Liver (tissue), 9 donors: Measurements from ENCODE around the gene MAIP1. TPM values are rescaled to one million over a fixed set of nuclear protein-coding genes. Genes with fewer than 3 reads are reported as not detected.

ENCODE experiments used
- DNase-seq: peaks from one replicate; pipeline ENCODE4 v3.0.0-alpha.2; 2017; ENCODE audit warnings: low spot score
- H3K27ac ChIP-seq, 2 donors: one replicate each; pipeline ENCODE4 v1.7.0; 2013; ENCODE audit warnings: inconsistent platforms in 2 of 2, low read length in 2 of 2, control low read depth in 1 of 2, low read depth in 1 of 2, mild to moderate bottlenecking in 1 of 2
- H3K27me3 ChIP-seq, 4 donors: one replicate each; pipeline versions ENCODE4 v1.6.1 to v1.7.0; 2013; ENCODE audit warnings: low read length in 3 of 4, inconsistent platforms in 1 of 4, mild to moderate bottlenecking in 1 of 4, moderate library complexity in 1 of 4; ENCODE audit not compliant: control insufficient read depth in 4 of 4, insufficient read depth in 4 of 4
- H3K36me3 ChIP-seq, 4 donors: one replicate each; pipeline versions ENCODE4 v1.6.1 to v1.7.0; 2013; ENCODE audit warnings: low read length in 3 of 4, mild to moderate bottlenecking in 3 of 4, low read depth in 1 of 4, moderate library complexity in 1 of 4; ENCODE audit not compliant: control insufficient read depth in 4 of 4, insufficient read depth in 3 of 4
- H3K4me1 ChIP-seq, 4 donors: one replicate each; pipeline versions ENCODE4 v1.6.1 to v1.7.0; 2013; ENCODE audit warnings: low read length in 3 of 4, mild to moderate bottlenecking in 3 of 4, moderate library complexity in 1 of 4; ENCODE audit not compliant: control insufficient read depth in 4 of 4, insufficient read depth in 4 of 4
- H3K4me3 ChIP-seq, 3 donors: one replicate each; pipeline versions ENCODE4 v1.6.1 to v1.7.0; 2013; ENCODE audit warnings: low read length in 3 of 3, control low read depth in 1 of 3, low read depth in 1 of 3, mild to moderate bottlenecking in 1 of 3
- H3K9ac ChIP-seq, 2 donors: one replicate each; pipeline ENCODE4 v1.7.0; 2013; ENCODE audit warnings: low read length in 2 of 2, mild to moderate bottlenecking in 2 of 2, moderate library complexity in 2 of 2, control low read depth in 1 of 2, low read depth in 1 of 2
- H3K9me3 ChIP-seq, 4 donors: one replicate each; pipeline versions ENCODE4 v1.6.1 to v1.7.0; 2013; ENCODE audit warnings: low read length in 3 of 4; ENCODE audit not compliant: control insufficient read depth in 4 of 4
- EGR1 ChIP-seq, 2 donors: IDR thresholded peaks; 2 replicates each; pipeline ENCODE4 v1.6.1; 2016 to 2018; ENCODE audit warnings: antibody characterized with exemption in 2 of 2, low read depth in 2 of 2
- FOXA1 ChIP-seq: IDR thresholded peaks from 2 replicates; pipeline ENCODE4 v1.6.1; 2016; ENCODE audit warnings: antibody characterized with exemption
- FOXA2 ChIP-seq: IDR thresholded peaks from 2 replicates; pipeline ENCODE4 v1.6.1; 2016; ENCODE audit warnings: antibody characterized with exemption
- GABPA ChIP-seq, 2 donors: IDR thresholded peaks in 1 of 2; conservative IDR thresholded peaks in 1 of 2; 2 replicates each; pipeline ENCODE4 v1.6.1; 2016; ENCODE audit warnings: antibody characterized with exemption in 2 of 2, mild to moderate bottlenecking in 1 of 2, moderate library complexity in 1 of 2
- HNF4A ChIP-seq, 2 donors: conservative IDR thresholded peaks; 2 replicates each; pipeline ENCODE4 v1.6.1; 2016; ENCODE audit warnings: antibody characterized with exemption in 2 of 2, mild to moderate bottlenecking in 2 of 2
- HNF4G ChIP-seq: IDR thresholded peaks from 2 replicates; pipeline ENCODE4 v1.6.1; 2016; ENCODE audit warnings: antibody characterized with exemption
- JUND ChIP-seq, 2 donors: IDR thresholded peaks; 2 replicates each; pipeline ENCODE4 v1.6.1; 2016; ENCODE audit warnings: antibody characterized with exemption in 2 of 2
- NR2F2 ChIP-seq: IDR thresholded peaks from 2 replicates; pipeline ENCODE4 v1.6.1; 2016; ENCODE audit warnings: antibody characterized with exemption
- RAD21 ChIP-seq, 2 donors: IDR thresholded peaks; 2 replicates each; pipeline ENCODE4 v1.6.1; 2016; ENCODE audit warnings: antibody characterized with exemption in 2 of 2, mild to moderate bottlenecking in 2 of 2
- RXRA ChIP-seq, 2 donors: IDR thresholded peaks; 2 replicates each; pipeline ENCODE4 v1.6.1; 2017 to 2018; ENCODE audit warnings: antibody characterized with exemption in 2 of 2, mild to moderate bottlenecking in 1 of 2
- SP1 ChIP-seq: IDR thresholded peaks from 2 replicates; pipeline ENCODE4 v1.6.1; 2018; ENCODE audit warnings: antibody characterized with exemption, mild to moderate bottlenecking
- TAF1 ChIP-seq: conservative IDR thresholded peaks from 2 replicates; pipeline ENCODE4 v1.6.1; 2016; ENCODE audit warnings: antibody characterized with exemption, mild to moderate bottlenecking
- YY1 ChIP-seq: IDR thresholded peaks from 2 replicates; pipeline ENCODE4 v1.6.1; 2016; ENCODE audit warnings: antibody characterized with exemption, mild to moderate bottlenecking
- WGBS: extraction: QIAGEN DNeasy Blood & Tissue Kit; methylation state at CpG from one replicate; pipeline ENCODE4 v1.1.7; 2013; 5-methylcytosine and 5-hydroxymethylcytosine counted together
- polyA plus RNA-seq, 2 donors: library from polyadenylated mRNA; stranded (reverse) in 1 of 2; unstranded in 1 of 2; fragments of 200-250 nt in 1 of 2; fragments of >200 nt in 1 of 2; fragmentation: Nextera tagmentation in 1 of 2; extraction: Ambion mirVana in 1 of 2; gene quantifications; one replicate each; pipeline versions ENCODE4 v1.2.1 to v1.2.3, GENCODE V29; 2013 to 2015
- total RNA-seq, 2 donors: library from RNA; depleted of rRNA; stranded (reverse); fragments of >200 nt; gene quantifications; one replicate each; pipeline ENCODE4 v1.2.3, GENCODE V29; 2014
- TF ChIP-seq, protein P1 (sequence below): IDR thresholded peaks from 2 replicates; pipeline ENCODE4 v1.6.1; 2016; ENCODE audit warnings: antibody characterized with exemption
- TF ChIP-seq, protein P2 (sequence below): fragments of 150-350 bp; IDR thresholded peaks from 2 replicates; pipeline ENCODE4 v1.5.1; 2017; ENCODE audit warnings: improper control_type of control experiment, low read depth, low read length; ENCODE audit not compliant: missing input control
- TF ChIP-seq, protein P3 (sequence below): IDR thresholded peaks from 2 replicates; pipeline ENCODE4 v1.6.1; 2016; ENCODE audit warnings: antibody characterized with exemption
- TF ChIP-seq, protein P4 (sequence below): IDR thresholded peaks from 2 replicates; pipeline ENCODE4 v1.6.1; 2016; ENCODE audit warnings: antibody characterized with exemption, mild to moderate bottlenecking
- TF ChIP-seq, protein P5 (sequence below): IDR thresholded peaks from 2 replicates; pipeline ENCODE4 v1.6.1; 2016; ENCODE audit warnings: antibody characterized with exemption
- donor health status: healthy.
- donor health status: healthy.
- donor health status: healthy.
- donor health status: healthy.
- donor health status: healthy.

The MAIP1 gene
- total and polyA plus RNA-seq, 4 donors = 23.0 to 40.2 (median 28.6) TPM

DNA sequence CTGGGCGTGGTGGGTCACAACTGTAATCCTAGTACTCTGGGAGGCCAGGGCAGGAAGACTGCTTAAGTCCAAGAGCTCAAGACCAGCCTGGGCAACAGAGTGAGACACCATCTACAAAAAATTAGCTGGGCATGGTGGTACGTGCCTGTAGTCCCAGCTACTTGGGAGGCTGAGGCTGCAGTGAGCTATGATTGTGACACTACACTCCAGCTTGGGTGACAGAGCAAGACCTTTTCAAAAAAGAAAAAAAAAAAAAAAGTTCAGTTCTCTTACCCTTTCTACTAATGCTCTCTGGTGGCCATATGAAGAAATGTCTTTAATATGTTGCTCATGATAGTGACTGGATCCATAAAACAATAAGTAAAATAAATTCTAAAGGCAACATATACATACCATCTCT is 15.0 kb upstream of the MAIP1 start:
- H3K9me3 ChIP-seq = no peaks in the 10 kb centered on the region
- DNase-seq = no peak
- H3K4me1 ChIP-seq = no peaks in the 10 kb centered on the region
- TF ChIP-seq, protein P1, sequence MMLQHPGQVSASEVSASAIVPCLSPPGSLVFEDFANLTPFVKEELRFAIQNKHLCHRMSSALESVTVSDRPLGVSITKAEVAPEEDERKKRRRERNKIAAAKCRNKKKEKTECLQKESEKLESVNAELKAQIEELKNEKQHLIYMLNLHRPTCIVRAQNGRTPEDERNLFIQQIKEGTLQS = no peak
- TF ChIP-seq, protein P2, sequence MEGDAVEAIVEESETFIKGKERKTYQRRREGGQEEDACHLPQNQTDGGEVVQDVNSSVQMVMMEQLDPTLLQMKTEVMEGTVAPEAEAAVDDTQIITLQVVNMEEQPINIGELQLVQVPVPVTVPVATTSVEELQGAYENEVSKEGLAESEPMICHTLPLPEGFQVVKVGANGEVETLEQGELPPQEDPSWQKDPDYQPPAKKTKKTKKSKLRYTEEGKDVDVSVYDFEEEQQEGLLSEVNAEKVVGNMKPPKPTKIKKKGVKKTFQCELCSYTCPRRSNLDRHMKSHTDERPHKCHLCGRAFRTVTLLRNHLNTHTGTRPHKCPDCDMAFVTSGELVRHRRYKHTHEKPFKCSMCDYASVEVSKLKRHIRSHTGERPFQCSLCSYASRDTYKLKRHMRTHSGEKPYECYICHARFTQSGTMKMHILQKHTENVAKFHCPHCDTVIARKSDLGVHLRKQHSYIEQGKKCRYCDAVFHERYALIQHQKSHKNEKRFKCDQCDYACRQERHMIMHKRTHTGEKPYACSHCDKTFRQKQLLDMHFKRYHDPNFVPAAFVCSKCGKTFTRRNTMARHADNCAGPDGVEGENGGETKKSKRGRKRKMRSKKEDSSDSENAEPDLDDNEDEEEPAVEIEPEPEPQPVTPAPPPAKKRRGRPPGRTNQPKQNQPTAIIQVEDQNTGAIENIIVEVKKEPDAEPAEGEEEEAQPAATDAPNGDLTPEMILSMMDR = peak; percentile 8
- peak; percentile 58 to 73 for TF ChIP-seq RAD21 (IDR thresholded peaks at IDR 0.05)
- no peak overlapping the region for H3K27ac ChIP-seq
- no peak overlapping the region for H3K9ac ChIP-seq
- H3K4me3 ChIP-seq = no peak overlapping the region
- 89% methylated on average over 2 of the region's 2 CpGs for WGBS
- H3K27me3 ChIP-seq = no peaks in the 10 kb centered on the region
- peaks cover 2 to 25% (median 10%) of the 10 kb centered on the region in 4 donors for H3K36me3 ChIP-seq

DNA sequence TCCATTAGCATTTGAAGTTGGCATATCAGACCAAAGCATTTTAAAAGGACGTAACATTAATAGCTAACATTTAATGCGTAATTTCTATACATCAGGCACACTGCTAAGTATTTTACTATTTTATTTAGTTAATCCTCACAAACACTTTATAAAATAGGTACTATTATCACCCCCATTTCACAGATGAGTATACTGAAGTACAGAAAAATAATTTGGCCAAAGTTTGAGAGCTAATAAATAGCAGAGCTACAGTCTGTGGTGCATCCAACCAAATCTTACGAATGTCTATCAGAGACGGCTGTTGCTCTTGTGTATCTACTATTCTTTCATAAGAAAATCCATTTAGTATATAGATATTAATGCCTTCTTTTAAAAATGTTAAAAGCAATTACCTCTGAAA is 12.0 kb upstream of the MAIP1 start:
- 94% methylated on average over 4 of the region's 4 CpGs for WGBS
- H3K9ac ChIP-seq = no peak overlapping the region
- peaks cover 2 to 37% (median 22%) of the 10 kb centered on the region in 4 donors for H3K36me3 ChIP-seq
- no peaks in the 10 kb centered on the region for H3K27me3 ChIP-seq
- no peak for DNase-seq
- H3K9me3 ChIP-seq = no peaks in the 10 kb centered on the region
- no peak overlapping the region for H3K27ac ChIP-seq
- no peaks in the 10 kb centered on the region for H3K4me1 ChIP-seq
- no peak overlapping the region for H3K4me3 ChIP-seq
- TF ChIP-seq HNF4A (conservative IDR thresholded peaks at IDR 0.05) (no peak), FOXA2 (no peak), SP1 (no peak)
- TF ChIP-seq, protein P3, sequence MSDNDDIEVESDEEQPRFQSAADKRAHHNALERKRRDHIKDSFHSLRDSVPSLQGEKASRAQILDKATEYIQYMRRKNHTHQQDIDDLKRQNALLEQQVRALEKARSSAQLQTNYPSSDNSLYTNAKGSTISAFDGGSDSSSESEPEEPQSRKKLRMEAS = no peak

DNA sequence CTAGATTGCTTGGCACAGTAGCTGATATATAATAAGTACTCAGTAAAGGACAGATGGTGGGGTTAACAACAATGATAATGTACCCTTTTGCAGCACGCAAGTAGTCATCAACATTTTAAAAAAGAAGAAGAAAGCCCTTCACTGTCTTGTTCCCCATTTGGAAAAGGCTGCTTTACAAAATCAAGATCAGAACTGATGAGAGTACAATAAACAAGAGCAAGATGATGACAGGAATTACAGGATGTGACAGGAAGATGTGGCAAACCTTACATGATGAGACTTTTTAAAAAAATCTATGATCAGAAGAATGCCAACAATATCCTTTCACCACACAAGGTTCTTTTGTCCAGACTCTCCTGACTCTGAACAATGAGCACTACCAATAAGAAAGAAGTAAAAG is 9.2 kb upstream of the MAIP1 start:
- 91% methylated on average over 1 of the region's 1 CpG for WGBS
- Histone ChIP-seq H3K27ac (no peak overlapping the region), H3K9ac (no peak overlapping the region), H3K36me3 (peaks cover 4 to 32% (median 20%) of the 10 kb centered on the region in 4 donors), H3K9me3 (no peaks in the 10 kb centered on the region), H3K27me3 (no peaks in the 10 kb centered on the region), H3K4me3 (no peak overlapping the region), H3K4me1 (no peaks in the 10 kb centered on the region)
- TF ChIP-seq, protein P4, sequence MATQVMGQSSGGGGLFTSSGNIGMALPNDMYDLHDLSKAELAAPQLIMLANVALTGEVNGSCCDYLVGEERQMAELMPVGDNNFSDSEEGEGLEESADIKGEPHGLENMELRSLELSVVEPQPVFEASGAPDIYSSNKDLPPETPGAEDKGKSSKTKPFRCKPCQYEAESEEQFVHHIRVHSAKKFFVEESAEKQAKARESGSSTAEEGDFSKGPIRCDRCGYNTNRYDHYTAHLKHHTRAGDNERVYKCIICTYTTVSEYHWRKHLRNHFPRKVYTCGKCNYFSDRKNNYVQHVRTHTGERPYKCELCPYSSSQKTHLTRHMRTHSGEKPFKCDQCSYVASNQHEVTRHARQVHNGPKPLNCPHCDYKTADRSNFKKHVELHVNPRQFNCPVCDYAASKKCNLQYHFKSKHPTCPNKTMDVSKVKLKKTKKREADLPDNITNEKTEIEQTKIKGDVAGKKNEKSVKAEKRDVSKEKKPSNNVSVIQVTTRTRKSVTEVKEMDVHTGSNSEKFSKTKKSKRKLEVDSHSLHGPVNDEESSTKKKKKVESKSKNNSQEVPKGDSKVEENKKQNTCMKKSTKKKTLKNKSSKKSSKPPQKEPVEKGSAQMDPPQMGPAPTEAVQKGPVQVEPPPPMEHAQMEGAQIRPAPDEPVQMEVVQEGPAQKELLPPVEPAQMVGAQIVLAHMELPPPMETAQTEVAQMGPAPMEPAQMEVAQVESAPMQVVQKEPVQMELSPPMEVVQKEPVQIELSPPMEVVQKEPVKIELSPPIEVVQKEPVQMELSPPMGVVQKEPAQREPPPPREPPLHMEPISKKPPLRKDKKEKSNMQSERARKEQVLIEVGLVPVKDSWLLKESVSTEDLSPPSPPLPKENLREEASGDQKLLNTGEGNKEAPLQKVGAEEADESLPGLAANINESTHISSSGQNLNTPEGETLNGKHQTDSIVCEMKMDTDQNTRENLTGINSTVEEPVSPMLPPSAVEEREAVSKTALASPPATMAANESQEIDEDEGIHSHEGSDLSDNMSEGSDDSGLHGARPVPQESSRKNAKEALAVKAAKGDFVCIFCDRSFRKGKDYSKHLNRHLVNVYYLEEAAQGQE = no peak
- TF ChIP-seq HNF4A (conservative IDR thresholded peaks at IDR 0.05) (no peak), NR2F2 (no peak), HNF4G (no peak), FOXA1 (no peak), JUND (IDR thresholded peaks at IDR 0.05) (no peak), SP1 (no peak), YY1 (no peak), RAD21 (IDR thresholded peaks at IDR 0.05) (no peak), GABPA (IDR thresholded peaks at IDR 0.05 in 1 of 2, conservative IDR thresholded peaks at IDR 0.05 in 1 of 2) (no peak), FOXA2 (no peak), TAF1 (no peak), EGR1 (IDR thresholded peaks at IDR 0.05; ENCODE audit: low read depth in 2 of 2) (no peak), RXRA (IDR thresholded peaks at IDR 0.05) (no peak)
- TF ChIP-seq, protein P1 = no peak
- TF ChIP-seq, protein P3 = no peak
- TF ChIP-seq, protein P5, sequence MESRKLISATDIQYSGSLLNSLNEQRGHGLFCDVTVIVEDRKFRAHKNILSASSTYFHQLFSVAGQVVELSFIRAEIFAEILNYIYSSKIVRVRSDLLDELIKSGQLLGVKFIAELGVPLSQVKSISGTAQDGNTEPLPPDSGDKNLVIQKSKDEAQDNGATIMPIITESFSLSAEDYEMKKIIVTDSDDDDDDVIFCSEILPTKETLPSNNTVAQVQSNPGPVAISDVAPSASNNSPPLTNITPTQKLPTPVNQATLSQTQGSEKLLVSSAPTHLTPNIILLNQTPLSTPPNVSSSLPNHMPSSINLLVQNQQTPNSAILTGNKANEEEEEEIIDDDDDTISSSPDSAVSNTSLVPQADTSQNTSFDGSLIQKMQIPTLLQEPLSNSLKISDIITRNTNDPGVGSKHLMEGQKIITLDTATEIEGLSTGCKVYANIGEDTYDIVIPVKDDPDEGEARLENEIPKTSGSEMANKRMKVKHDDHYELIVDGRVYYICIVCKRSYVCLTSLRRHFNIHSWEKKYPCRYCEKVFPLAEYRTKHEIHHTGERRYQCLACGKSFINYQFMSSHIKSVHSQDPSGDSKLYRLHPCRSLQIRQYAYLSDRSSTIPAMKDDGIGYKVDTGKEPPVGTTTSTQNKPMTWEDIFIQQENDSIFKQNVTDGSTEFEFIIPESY = no peak
- DNase-seq = no peak
